HepG2 (cell line): ENCODE results near the gene MAMDC2. TPM values are rescaled to one million over a fixed set of nuclear protein-coding genes. Genes with fewer than 3 reads are reported as not detected.

ENCODE experiments used
- ATAC-seq: fragments of 200-7000 bp; cut with Tn5 transposase; 3 replicates; pipeline ENCODE4 v1.9.1; 2020; ENCODE audit warnings: mild to moderate bottlenecking, moderate library complexity
- Bru-seq: library from RNA; stranded (reverse); fragments of 400-500 nt; gene quantifications from one replicate; lab custom pipeline; 2021; lab: Mats Ljungman, UMichigan
- BruChase-seq, 2 experiments: library from RNA; stranded (reverse); fragments of 400-500 nt; gene quantifications; one replicate each; lab custom pipeline; 2021; lab: Mats Ljungman, UMichigan
- BruUV-seq: library from RNA; stranded (reverse); fragments of 400-500 nt; replicated peaks from 2 replicates; lab custom pipeline; 2021; lab: Mats Ljungman, UMichigan
- CTCF ChIA-PET: fragments of 300-600 bp; formaldehyde crosslinking; extraction: SDS; loops from one replicate; lab custom pipeline; 2021; ENCODE audit warnings: low total read pairs, inconsistent platforms, low intra/inter-chr PET ratio; lab: Yijun Ruan, JAX
- POLR2A ChIA-PET: fragments of 350-600 bp; sonication (Branson Sonifier 250); formaldehyde crosslinking; loops from one replicate; lab custom pipeline; 2020; ENCODE audit warnings: antibody characterized with exemption, inconsistent platforms; lab: Yijun Ruan, JAX
- DNase-seq: peaks from one replicate; pipeline ENCODE4 v3.0.0-alpha.2; 2015; ENCODE audit warnings: low spot score
- FAIRE-seq: peaks from 3 replicates; lab custom pipeline; 2011; peaks lifted over from hg19 to GRCh38; lab: Jason Lieb, UNC
- H2AFZ ChIP-seq: one replicate; pipeline ENCODE4 v1.6.1; 2011; ENCODE audit warnings: low read length, inconsistent platforms
- H3K27ac ChIP-seq: fragments of 300-600 bp; 3 replicates; pipeline ENCODE4 v1.8.0; 2011; ENCODE audit warnings: mixed run types, mild to moderate bottlenecking, mixed read lengths, low read length, inconsistent platforms; ENCODE audit not compliant: insufficient read depth; ENCODE audit errors: extremely low read length
- H3K27me3 ChIP-seq, 2 experiments: fragments of 200-600 bp in 1 of 2; 2 replicates in 1 of 2; 3 replicates in 1 of 2; pipeline versions ENCODE4 v1.6.0 to v1.8.0; 2011; ENCODE audit warnings: low read length in 2 of 2, mild to moderate bottlenecking in 2 of 2, moderate library complexity in 2 of 2, inconsistent platforms in 1 of 2; ENCODE audit not compliant: insufficient read depth in 2 of 2, control insufficient read depth in 1 of 2
- H3K36me3 ChIP-seq, 2 experiments: fragments of 200-600 bp in 1 of 2; replicated peaks in 1 of 2; 2 replicates in 1 of 2; 3 replicates in 1 of 2; pipeline versions ENCODE4 v1.5.1 to v1.8.0; 2011; ENCODE audit warnings: low read length in 2 of 2, inconsistent platforms in 1 of 2; ENCODE audit not compliant: insufficient read depth in 2 of 2, control insufficient read depth in 1 of 2
- H3K4me1 ChIP-seq: 2 replicates; pipeline ENCODE4 v1.5.1; 2012; ENCODE audit warnings: low read length, inconsistent platforms; ENCODE audit not compliant: insufficient read depth
- H3K4me2 ChIP-seq: 2 replicates; pipeline ENCODE4 v1.6.0; 2011; ENCODE audit warnings: low read depth, low read length, inconsistent platforms
- H3K4me3 ChIP-seq, 3 experiments: fragments of 200-600 bp in 1 of 3; sonication (generic), shearing (Covaris generic) in 1 of 3; replicated peaks in 1 of 3; 2 replicates each; pipeline ENCODE4 v1.5.1; 2011 to 2016; ENCODE audit warnings: low read length in 3 of 3, inconsistent platforms in 2 of 3, low read depth in 2 of 3, mild to moderate bottlenecking in 2 of 3, control low read depth in 1 of 3, mixed read lengths in 1 of 3; ENCODE audit not compliant: insufficient read depth in 1 of 3
- H3K79me2 ChIP-seq: one replicate; pipeline ENCODE4 v1.6.1; 2011; ENCODE audit warnings: low read length, inconsistent platforms; ENCODE audit not compliant: insufficient read depth
- H3K9ac ChIP-seq: 2 replicates; pipeline ENCODE4 v1.6.0; 2011; ENCODE audit warnings: mild to moderate bottlenecking, low read depth, low read length, inconsistent platforms; ENCODE audit not compliant: insufficient read depth
- H3K9me3 ChIP-seq: 2 replicates; pipeline ENCODE4 v1.5.1; 2012; ENCODE audit warnings: mild to moderate bottlenecking, low read length
- H4K20me1 ChIP-seq: 2 replicates; pipeline ENCODE4 v1.6.0; 2011; ENCODE audit warnings: inconsistent platforms, mild to moderate bottlenecking, low read length, moderate library complexity; ENCODE audit not compliant: insufficient read depth
- ARHGAP35 ChIP-seq: sonication (generic); formaldehyde crosslinking; IDR thresholded peaks from 2 replicates; pipeline ENCODE4 v1.9.0; 2022; ENCODE audit warnings: mild to moderate bottlenecking, inconsistent platforms, moderate library complexity, missing genetic modification reagents, borderline replicate concordance
- KLF6 ChIP-seq: IDR thresholded peaks from 2 replicates; pipeline ENCODE4 v1.8.0; 2016; ENCODE audit warnings: missing biosample characterization, missing genetic modification reagents
- ZNF382 ChIP-seq: sonication (generic); formaldehyde crosslinking; IDR thresholded peaks from 2 replicates; pipeline ENCODE4 v1.5.0; 2020; ENCODE audit warnings: missing genetic modification reagents, mild to moderate bottlenecking, borderline replicate concordance
- ZNF687 ChIP-seq: sonication (generic); formaldehyde crosslinking; IDR thresholded peaks from 2 replicates; pipeline ENCODE4 v1.5.1; 2020; ENCODE audit warnings: mild to moderate bottlenecking, missing genetic modification reagents, moderate library complexity
- WGBS: methylation state at CpG from one replicate; pipeline ENCODE4 v1.1.6; 2017; ENCODE audit warnings: low lambda C conversion rate; 5-methylcytosine and 5-hydroxymethylcytosine counted together
- in situ Hi-C: cut with HindIII; loops from 2 replicates; pipeline ENCODE4 v1.10.0; 2017; ENCODE audit warnings: low pct_unique_long_range_greater_than_20kb; ENCODE audit not compliant: extremely low pct_ligation_motif_present
- intact Hi-C: fragments of 100-400 bp; cut with micrococcal nuclease; formaldehyde crosslinking; loops from one replicate; pipeline ENCODE4 v1.10.0; 2022; ENCODE audit not compliant: unreplicated experiment
- long read RNA-seq, 2 experiments: library from RNA in 1 of 2; library from polyadenylated mRNA in 1 of 2; stranded (forward) in 1 of 2; unstranded in 1 of 2; transcript quantifications; one replicate each; pipeline ENCODE4 v2.0.0, GENCODE V29; 2019 to 2022
- polyA minus RNA-seq, 3 experiments: library from RNA; depleted of rRNA, polyadenylated mRNA; stranded (reverse); fragments of >200 nt; gene quantifications; 2 replicates each; pipeline ENCODE4 v1.2.3, GENCODE V29; 2011; ENCODE audit warnings: low replicate concordance in 1 of 3
- polyA plus RNA-seq, 8 experiments: library from polyadenylated mRNA; depleted of rRNA in 3 of 8; stranded (reverse) in 7 of 8; unstranded in 1 of 8; fragments of >200 nt; fragmentation: Illumina TruSeq in 4 of 8; extraction: Trizol in 4 of 8; gene quantifications; 2 replicates each; pipeline versions ENCODE4 v1.2.1 to v1.2.3, GENCODE V29; 2011 to 2016; ENCODE audit warnings: low read depth in 4 of 8, missing spikeins in 1 of 8, mixed read lengths in 1 of 8; ENCODE audit not compliant: insufficient read depth in 1 of 8
- total RNA-seq, 5 experiments: library from RNA; depleted of rRNA; stranded (reverse); fragments of >200 nt; fragmentation: Illumina TruSeq; extraction: Trizol; gene quantifications; 2 replicates each; pipeline ENCODE4 v1.2.3, GENCODE V29; 2016; ENCODE audit warnings: low read depth in 1 of 5

The MAMDC2 gene
- not detected in 2 replicates for total RNA-seq (2016; rRNA removed; fragmentation: Illumina TruSeq; extraction: Trizol)
- not detected in 2 replicates for total RNA-seq (2016; cell fraction: cytosol; rRNA removed; fragmentation: Illumina TruSeq; extraction: Trizol; ENCODE audit: low read depth)
- not detected in 2 replicates for total RNA-seq (2016; cell fraction: insoluble cytoplasmic fraction; rRNA removed; fragmentation: Illumina TruSeq; extraction: Trizol)
- not detected in 2 replicates for total RNA-seq (2016; cell fraction: membrane; rRNA removed; fragmentation: Illumina TruSeq; extraction: Trizol)
- not detected in 2 replicates for total RNA-seq (2016; cell fraction: nucleus; rRNA removed; fragmentation: Illumina TruSeq; extraction: Trizol)
- polyA plus RNA-seq (2011; rRNA removed): 0.03 TPM in 1 of 2 replicates, not detected in the other
- polyA plus RNA-seq (2011; cell fraction: cytosol; rRNA removed): 0.01 TPM in 1 of 2 replicates, not detected in the other
- not detected in 2 replicates for polyA plus RNA-seq (2011; cell fraction: nucleus; rRNA removed)
- polyA plus RNA-seq (2012): not detected in 2 replicates
- not detected in 2 replicates for polyA plus RNA-seq (2016; cell fraction: cytosol; fragmentation: Illumina TruSeq; extraction: Trizol; ENCODE audit: low read depth)
- not detected in 2 replicates for polyA plus RNA-seq (2016; cell fraction: insoluble cytoplasmic fraction; fragmentation: Illumina TruSeq; extraction: Trizol; ENCODE audit: low read depth)
- not detected in 2 replicates for polyA plus RNA-seq (2016; cell fraction: membrane; fragmentation: Illumina TruSeq; extraction: Trizol; ENCODE audit: low read depth)
- polyA plus RNA-seq (2016; cell fraction: nucleus; fragmentation: Illumina TruSeq; extraction: Trizol; ENCODE audit: insufficient read depth, low read depth): not detected in 2 replicates
- polyA minus RNA-seq (2011; rRNA and poly(A)+ RNA removed; ENCODE audit: low replicate concordance): 0.19 TPM in 1 of 2 replicates, not detected in the other
- not detected in 2 replicates for polyA minus RNA-seq (2011; cell fraction: cytosol; rRNA and poly(A)+ RNA removed)
- not detected in 2 replicates for polyA minus RNA-seq (2011; cell fraction: nucleus; rRNA and poly(A)+ RNA removed)
- percentile 6 among the genes with signal in this experiment for Bru-seq, nascent RNA
- BruChase-seq, experiment 1, labeled RNA remaining after a 6-hour chase: percentile 4 among the genes with signal in this experiment
- BruChase-seq, experiment 2, labeled RNA remaining after a 2-hour chase: percentile 3 among the genes with signal in this experiment
- long read RNA-seq, experiment 1: 0 reads
- long read RNA-seq, experiment 2: 0 reads

GRCh38 chr9:70043689-70044489, at the start of gene MAMDC2:
Gene MAMDC2 (plus strand): TSS chr9:70043848. CDS start chr9:70044198, 350 bp downstream.
- ChIA-PET POLR2A (no interaction called here), CTCF (no interaction called here)
- in situ Hi-C loops (no loop called here), intact Hi-C loops (no loop called here)
- 0 out of 6 replicates have a peak within 1 kb of the TSS, but pooled peaks of 1 of the 3 experiments have one; percentile 25 for H3K4me3 ChIP-seq
- no peaks in the 10 kb centered on the region for H3K9me3 ChIP-seq
- H3K4me2 ChIP-seq: peak within 1 kb of the TSS; percentile 37; the same call in 1 of the 2 replicates
- no peak for FAIRE-seq
- H3K4me1 ChIP-seq: no peaks in the 10 kb centered on the region
- no peak within 1 kb of the TSS for H3K27ac ChIP-seq
- H3K9ac ChIP-seq: no peak within 1 kb of the TSS
- no CpG with 5 or more reads among the region's 55 CpGs for WGBS
- H2AFZ ChIP-seq: no peak within 1 kb of the TSS
- H3K27me3 ChIP-seq: peaks cover 9 to 55% of the 10 kb centered on the region in 2 experiments
- H4K20me1 ChIP-seq: no peaks in the 10 kb centered on the region; the same call in 1 of the 2 replicates
- no peaks in the 10 kb centered on the region for H3K36me3 ChIP-seq
- no peak for DNase-seq
- no TSS peak for BruUV-seq
- H3K79me2 ChIP-seq: no peaks in the 10 kb centered on the region
- TF ChIP-seq ARHGAP35 (CRISPR knock-in tag) (no peak), ZNF382 (CRISPR knock-in tag) (no peak), ZNF687 (CRISPR knock-in tag) (peak; percentile 31; the same call in 1 of the 2 replicates), KLF6 (CRISPR knock-in tag) (no peak)
- ATAC-seq: peak; percentile 88
